ENCODE measurements around the gene XYLT1.

The XYLT1 gene

DNA sequence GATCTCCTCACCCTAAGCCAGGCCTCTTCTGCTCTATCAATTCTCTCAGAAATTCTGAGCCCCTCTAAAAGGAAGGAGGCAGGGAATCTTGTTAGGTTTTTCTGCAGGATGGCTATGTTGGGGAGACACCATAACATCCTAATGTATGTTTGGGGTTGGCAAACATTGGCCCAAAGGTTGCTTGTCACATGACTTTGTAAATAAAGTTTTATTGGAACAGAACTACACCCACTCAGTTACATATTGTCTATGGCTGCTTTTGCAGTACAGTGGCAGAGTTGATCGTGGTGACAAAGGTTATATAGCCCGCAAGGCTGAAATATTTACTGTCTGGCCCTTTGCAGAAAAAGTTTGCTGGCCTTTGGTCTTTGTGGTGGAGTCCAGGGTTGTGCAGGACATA is 409.4 kb downstream of the XYLT1 start:
- no peaks in the 10 kb centered on the region for H3K9me3 ChIP-seq (ENCODE audit: severe bottlenecking)
- DNase-seq (ENCODE audit: low spot score): no peak
- H3K4me3 ChIP-seq (ENCODE audit: severe bottlenecking): no peak overlapping the region
- ATAC-seq (ENCODE audit: low read depth): no peak
- no peak overlapping the region for H3K27ac ChIP-seq (ENCODE audit: poor library complexity, severe bottlenecking)
- TF ChIP-seq, protein P1, sequence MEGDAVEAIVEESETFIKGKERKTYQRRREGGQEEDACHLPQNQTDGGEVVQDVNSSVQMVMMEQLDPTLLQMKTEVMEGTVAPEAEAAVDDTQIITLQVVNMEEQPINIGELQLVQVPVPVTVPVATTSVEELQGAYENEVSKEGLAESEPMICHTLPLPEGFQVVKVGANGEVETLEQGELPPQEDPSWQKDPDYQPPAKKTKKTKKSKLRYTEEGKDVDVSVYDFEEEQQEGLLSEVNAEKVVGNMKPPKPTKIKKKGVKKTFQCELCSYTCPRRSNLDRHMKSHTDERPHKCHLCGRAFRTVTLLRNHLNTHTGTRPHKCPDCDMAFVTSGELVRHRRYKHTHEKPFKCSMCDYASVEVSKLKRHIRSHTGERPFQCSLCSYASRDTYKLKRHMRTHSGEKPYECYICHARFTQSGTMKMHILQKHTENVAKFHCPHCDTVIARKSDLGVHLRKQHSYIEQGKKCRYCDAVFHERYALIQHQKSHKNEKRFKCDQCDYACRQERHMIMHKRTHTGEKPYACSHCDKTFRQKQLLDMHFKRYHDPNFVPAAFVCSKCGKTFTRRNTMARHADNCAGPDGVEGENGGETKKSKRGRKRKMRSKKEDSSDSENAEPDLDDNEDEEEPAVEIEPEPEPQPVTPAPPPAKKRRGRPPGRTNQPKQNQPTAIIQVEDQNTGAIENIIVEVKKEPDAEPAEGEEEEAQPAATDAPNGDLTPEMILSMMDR (IDR thresholded peaks at IDR 0.05; ENCODE audit: poor library complexity, severe bottlenecking): no peak
- H3K4me1 ChIP-seq (ENCODE audit: insufficient read depth, poor library complexity, severe bottlenecking): no peaks in the 10 kb centered on the region
- H3K27me3 ChIP-seq (ENCODE audit: insufficient read depth, poor library complexity, severe bottlenecking): no peaks in the 10 kb centered on the region
- H3K36me3 ChIP-seq (ENCODE audit: low read depth): no peaks in the 10 kb centered on the region

DNA sequence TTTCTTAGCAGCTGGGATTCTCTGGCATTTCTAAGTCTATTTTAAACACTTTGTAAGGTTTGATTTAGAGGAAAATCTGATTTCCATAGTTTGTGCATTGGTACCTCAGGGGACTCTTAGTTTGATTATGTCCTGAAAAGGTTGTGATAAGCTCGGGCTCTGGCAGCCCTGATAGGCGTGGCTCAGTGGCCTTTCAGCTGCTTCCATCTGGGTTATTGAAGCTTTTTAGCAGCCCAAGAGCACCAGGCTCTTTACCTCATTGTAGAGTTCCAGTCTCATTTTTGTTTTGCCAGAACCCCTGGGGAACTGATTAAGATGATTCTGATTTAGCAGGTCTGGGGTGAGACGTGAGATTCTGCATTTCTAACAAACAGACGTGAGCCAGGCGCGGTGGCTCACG is 412.3 kb downstream of the XYLT1 start:
- H3K27ac ChIP-seq (ENCODE audit: poor library complexity, severe bottlenecking): no peak overlapping the region
- H3K36me3 ChIP-seq (ENCODE audit: low read depth): no peaks in the 10 kb centered on the region
- no peaks in the 10 kb centered on the region for H3K4me1 ChIP-seq (ENCODE audit: insufficient read depth, poor library complexity, severe bottlenecking)
- DNase-seq (ENCODE audit: low spot score): no peak
- no peaks in the 10 kb centered on the region for H3K9me3 ChIP-seq (ENCODE audit: severe bottlenecking)
- no peaks in the 10 kb centered on the region for H3K27me3 ChIP-seq (ENCODE audit: insufficient read depth, poor library complexity, severe bottlenecking)
- ATAC-seq (ENCODE audit: low read depth): no peak
- TF ChIP-seq, protein P1 (IDR thresholded peaks at IDR 0.05; ENCODE audit: poor library complexity, severe bottlenecking): no peak
- H3K4me3 ChIP-seq (ENCODE audit: severe bottlenecking): no peak overlapping the region

DNA sequence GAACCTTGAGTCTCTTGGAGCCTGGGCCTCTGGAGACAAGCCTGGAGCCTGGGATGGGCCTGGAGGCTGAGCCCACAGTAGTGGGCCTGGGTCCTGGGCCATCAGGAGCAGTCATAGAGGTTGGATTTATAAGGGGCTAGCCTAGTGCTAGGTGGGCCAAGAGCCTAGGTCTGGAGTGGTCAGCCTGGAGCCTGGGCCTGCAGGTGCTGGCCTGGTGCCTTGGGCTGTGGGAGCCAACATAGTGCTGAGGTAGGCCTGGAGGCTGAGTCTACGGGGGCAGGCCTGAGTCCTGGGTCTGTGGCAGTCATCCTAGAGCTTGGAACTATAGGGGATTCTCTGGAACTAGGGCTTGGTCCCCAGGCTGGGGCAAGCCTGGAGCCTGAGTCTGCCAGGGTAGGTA is 414.1 kb downstream of the XYLT1 start:
- DNase-seq (ENCODE audit: low spot score) (no peak), ATAC-seq (ENCODE audit: low read depth) (no peak)
- no peak overlapping the region for H3K4me3 ChIP-seq (ENCODE audit: severe bottlenecking)
- H3K27me3 ChIP-seq (ENCODE audit: insufficient read depth, poor library complexity, severe bottlenecking): no peaks in the 10 kb centered on the region
- no peak overlapping the region for H3K27ac ChIP-seq (ENCODE audit: poor library complexity, severe bottlenecking)
- no peaks in the 10 kb centered on the region for H3K4me1 ChIP-seq (ENCODE audit: insufficient read depth, poor library complexity, severe bottlenecking)
- TF ChIP-seq, protein P1 (IDR thresholded peaks at IDR 0.05; ENCODE audit: poor library complexity, severe bottlenecking): no peak
- no peaks in the 10 kb centered on the region for H3K9me3 ChIP-seq (ENCODE audit: severe bottlenecking)
- H3K36me3 ChIP-seq (ENCODE audit: low read depth): no peaks in the 10 kb centered on the region

GRCh38 chr16:17053536-17054160 is 417.1 kb downstream of the XYLT1 start:
- Histone ChIP-seq H3K4me3 (ENCODE audit: severe bottlenecking) (no peak overlapping the region), H3K36me3 (ENCODE audit: low read depth) (no peaks in the 10 kb centered on the region), H3K4me1 (ENCODE audit: insufficient read depth, poor library complexity, severe bottlenecking) (no peaks in the 10 kb centered on the region), H3K27ac (ENCODE audit: poor library complexity, severe bottlenecking) (no peak overlapping the region), H3K9me3 (ENCODE audit: severe bottlenecking) (no peaks in the 10 kb centered on the region), H3K27me3 (ENCODE audit: insufficient read depth, poor library complexity, severe bottlenecking) (no peaks in the 10 kb centered on the region)
- TF ChIP-seq, protein P1 (IDR thresholded peaks at IDR 0.05; ENCODE audit: poor library complexity, severe bottlenecking): peak; percentile 18
- ATAC-seq (ENCODE audit: low read depth) (no peak), DNase-seq (ENCODE audit: low spot score) (no peak)
